Embryonic facial prominence (tissue), 1 donor: Measurements from ENCODE around the gene GUK1.

Experiments
- DNase-seq: peaks from one replicate; pipeline ENCODE4 v3.0.0-alpha.2; 2016; ENCODE audit errors: extremely low spot score

GUK1 gene

DNA sequence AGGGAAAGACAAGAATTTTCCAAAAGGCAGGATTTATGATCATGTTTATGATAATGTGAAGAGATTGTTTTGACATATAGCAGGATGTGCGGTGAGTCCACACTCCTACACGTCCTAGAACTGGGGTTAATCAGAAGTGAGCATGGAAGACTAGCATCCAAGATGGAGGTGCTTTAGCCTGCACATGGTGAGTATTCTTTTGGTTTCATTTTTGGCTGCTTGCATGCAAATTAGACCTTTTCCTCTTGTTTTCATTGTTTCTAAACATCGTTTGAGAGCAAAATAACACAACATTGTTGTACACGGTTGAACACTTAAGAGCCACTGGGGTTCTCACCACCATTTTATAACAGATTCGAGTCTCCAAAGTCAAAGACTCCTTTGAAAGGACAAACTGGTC, 14.9 kb upstream of the GUK1 start:
- DNase-seq, result no peak

DNA sequence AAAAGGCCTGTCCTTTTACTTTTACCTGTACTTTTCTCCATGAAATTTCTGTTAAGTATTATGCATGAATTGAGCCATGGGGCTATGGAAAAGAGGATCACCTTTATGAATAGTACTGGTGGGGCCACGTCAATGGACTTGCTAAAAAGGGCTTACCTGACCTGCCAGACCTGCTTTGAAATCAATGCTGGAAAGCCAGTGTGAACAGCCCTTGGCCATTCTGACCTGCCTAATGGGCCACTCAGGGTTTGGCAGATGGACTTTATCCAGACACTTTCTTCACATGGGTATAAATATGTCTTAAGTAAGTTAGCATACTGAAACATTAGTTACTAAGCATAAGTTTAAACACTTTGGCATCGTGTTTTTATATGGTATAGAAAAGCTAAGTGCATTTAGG, 8.3 kb upstream of the GUK1 start:
- no peak for DNase-seq

DNA sequence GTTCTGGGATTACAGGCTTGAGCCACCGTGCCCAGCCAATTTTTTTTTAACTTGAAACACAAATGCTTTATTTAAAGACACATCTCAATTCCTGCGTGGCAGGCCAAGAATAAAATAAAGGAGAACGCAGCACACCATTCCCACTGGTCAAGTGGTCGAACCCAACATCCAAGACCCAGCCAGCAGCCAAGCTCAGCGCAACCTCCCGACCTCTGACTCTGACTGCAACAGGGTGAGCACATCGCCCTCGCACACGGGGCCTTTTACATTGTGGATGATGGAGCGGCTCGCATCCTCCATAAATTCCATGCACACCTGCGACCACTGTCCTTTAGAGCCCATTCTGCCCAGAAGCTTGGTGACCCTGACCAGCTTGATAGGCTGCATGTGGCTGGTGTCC, 5.5 kb upstream of the GUK1 start:
- no peak for DNase-seq

GRCh38 chr1:228136901-228137300, 3.2 kb upstream of the GUK1 start:
- DNase-seq, result no peak

DNA sequence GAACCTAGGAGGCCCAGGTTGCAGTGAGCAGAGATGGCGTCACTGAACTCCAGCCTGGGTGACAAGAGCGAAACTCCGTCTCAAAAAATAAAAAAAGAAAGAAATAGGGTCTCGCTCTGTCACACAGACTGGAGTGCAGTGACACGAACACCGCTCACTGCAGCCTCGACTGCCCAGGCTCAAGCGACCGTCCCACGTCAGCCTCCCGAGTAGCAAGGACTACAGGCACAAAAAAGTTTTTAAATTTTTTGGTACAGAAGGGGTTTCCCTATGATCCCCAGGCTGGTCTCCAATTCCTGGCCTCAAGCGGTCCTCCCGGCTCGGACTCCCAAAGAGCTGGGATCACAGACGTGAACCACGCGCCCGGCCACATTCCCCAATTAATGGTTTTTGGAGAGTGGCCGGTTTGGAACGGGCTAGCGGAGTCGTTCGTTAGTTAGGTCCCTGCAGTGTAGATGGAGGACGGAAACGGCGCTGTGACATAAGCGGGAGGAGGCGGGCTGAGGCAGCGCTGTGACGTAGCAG, 611 bp upstream of the GUK1 start:
- no peak for DNase-seq

DNA sequence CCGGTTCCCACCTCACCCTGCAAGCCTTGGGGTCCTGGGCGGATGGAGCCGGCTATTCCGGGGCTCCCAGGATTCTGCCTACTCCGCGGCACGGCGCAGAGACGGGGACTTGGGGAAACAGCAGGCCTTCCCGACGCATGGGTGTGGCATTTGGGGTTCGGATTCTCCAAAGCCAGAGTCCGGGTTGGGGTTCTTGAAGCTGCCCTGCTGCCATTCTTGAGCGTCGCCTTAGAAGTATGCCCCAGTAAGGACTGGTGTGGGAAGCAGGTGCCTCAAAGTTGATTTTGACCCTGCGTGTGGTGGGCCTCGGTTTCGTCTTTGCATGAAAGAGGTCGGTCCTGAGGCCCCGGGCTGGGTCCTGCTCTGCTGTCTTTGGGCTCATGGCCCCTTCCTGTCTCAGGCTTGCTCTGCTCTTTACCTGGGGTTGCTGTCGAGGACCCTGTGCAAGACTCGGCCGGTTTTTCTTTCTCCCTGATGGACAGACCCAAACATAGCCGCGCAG, 696 bp downstream of the GUK1 start:
- DNase-seq, result no peak

GRCh38 chr1:228141226-228142044, 1.4 kb downstream of the GUK1 start:
- DNase-seq, result no peak

GRCh38 chr1:228142155-228142691, 2.1 kb downstream of the GUK1 start:
- DNase-seq, result no peak

GRCh38 chr1:228142701-228143136, 2.6 kb downstream of the GUK1 start:
- no peak for DNase-seq

DNA sequence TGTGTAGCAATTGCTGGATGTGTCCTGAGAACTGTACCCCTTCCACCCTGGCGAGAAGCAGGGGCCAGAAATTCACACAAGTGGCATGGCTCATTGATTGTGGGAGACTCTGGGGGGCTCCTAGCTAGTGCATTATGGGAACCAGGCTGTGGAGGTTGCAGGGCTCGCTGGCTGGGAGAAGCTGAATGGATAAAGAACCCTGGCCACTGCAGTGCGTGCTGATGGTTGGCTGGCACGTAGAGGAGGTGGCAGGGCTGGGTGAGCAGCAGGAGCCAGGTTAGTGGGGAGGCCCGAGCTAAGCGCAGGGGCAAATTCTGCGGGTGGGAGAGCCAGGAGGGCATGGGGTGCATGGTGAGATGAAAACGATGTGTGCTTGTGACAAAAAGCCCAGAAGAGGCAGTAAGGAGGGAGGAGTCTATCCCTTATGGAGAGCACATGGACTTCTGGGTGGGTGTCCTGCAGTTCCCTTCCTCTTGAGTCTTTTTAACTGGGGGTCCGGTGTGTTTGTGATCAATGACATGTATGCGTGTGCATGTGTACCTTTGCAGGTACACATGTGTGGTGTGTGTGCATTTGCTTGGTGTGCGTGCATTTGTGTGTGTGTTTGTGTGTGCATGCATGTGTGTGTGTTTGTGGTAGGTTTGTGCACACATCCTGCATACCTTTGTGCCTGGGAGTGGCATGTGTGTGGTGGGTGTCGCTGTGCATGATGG, 3.6 kb downstream of the GUK1 start:
- DNase-seq, result no peak

- no peak for DNase-seq
Measured at GRCh38 chr1:228144193-228144992, 4.3 kb downstream of the GUK1 start.

GRCh38 chr1:228144993-228145343, 4.9 kb downstream of the GUK1 start:
- DNase-seq, result no peak

GRCh38 chr1:228145463-228146416, 5.7 kb downstream of the GUK1 start:
- DNase-seq, result no peak

- no peak for DNase-seq
Measured at GRCh38 chr1:228146417-228147150, 6.5 kb downstream of the GUK1 start.

DNA sequence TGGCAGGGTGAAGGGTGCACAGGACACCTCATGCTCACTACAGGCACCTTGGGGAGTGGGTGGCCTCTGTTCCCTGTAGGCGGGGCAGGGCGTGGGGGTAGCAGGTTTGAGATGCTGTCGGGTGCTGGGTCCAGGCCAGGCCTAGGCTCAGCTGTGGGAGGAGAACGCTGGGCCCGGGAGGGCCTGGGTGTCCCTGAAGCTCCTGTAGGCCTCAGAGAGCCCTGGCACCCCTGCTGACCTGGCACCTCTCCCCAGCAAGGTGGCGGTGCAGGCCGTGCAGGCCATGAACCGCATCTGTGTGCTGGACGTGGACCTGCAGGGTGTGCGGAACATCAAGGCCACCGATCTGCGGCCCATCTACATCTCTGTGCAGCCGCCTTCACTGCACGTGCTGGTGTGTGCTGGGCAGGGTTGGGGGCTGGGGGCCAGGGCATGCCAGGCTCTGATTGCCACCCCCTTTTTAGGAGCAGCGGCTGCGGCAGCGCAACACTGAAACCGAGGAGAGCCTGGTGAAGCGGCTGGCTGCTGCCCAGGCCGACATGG, 7.1 kb downstream of the GUK1 start:
- DNase-seq, result no peak

DNA sequence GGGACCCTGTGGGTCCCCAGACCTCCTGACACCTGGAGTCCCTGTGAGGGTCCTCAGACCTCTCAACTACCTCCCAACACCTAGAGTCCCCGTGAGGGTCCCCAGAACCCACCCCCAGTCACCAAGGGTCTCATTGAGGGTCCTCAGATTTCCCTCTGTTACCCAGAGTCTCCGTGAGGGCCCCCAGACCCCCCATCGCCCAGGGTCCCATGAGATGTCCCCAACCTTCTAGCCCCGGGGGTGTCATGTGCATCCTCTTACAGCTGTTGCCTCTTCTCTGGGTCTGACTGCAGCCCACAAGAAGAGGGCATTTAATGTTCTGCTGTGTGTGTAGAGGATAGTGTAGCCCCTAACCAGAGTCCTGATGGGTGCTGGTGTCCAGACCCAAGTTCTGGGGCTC, 7.7 kb downstream of the GUK1 start:
- no peak for DNase-seq

GRCh38 chr1:228148196-228148861, 8.2 kb downstream of the GUK1 start:
- no peak for DNase-seq

DNA sequence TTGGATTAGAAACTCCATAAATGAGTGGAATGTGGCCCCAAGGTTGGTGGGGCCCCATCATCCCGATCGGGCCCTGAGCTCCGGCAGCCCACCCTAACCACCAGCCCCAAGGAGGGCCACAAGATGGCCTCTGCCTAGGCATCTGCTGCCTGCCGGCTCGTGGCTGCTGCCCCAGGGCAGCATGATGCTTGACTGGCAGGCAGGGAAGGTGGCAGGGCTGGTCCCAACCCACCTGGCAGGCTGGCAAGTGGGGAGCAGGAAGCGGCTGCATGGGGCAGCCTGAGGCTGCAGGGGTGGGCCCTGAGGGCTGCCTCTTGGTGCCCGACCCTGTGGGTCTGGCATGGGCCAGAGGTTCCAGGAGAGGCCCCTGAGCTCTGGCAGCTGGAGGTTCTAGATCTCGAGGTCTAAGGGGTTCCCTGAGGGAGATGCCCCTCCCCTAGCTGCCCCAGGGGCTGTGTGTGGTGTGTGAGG, 8.9 kb downstream of the GUK1 start:
- no peak for DNase-seq
